Chondrocyte (in vitro differentiated cells): ENCODE results near the gene SPHK2. TPM values are rescaled to one million over a fixed set of nuclear protein-coding genes. Genes with fewer than 3 reads are reported as not detected.

Experiments used
- DNase-seq: peaks from one replicate; pipeline ENCODE4 v3.0.0; 2021; ENCODE audit warnings: mixed read lengths, low spot score
- H3K27ac Mint-ChIP-seq: one replicate; pipeline ENCODE4 v1.8.0; 2021; ENCODE audit warnings: mild to moderate bottlenecking, moderate library complexity, mixed read lengths; ENCODE audit not compliant: unreplicated experiment
- H3K27me3 Mint-ChIP-seq: 2 replicates; pipeline ENCODE4 v1.8.0; 2021; ENCODE audit warnings: low read depth, mixed read lengths
- H3K36me3 Mint-ChIP-seq: 2 replicates; pipeline ENCODE4 v1.8.0; 2021; ENCODE audit warnings: low read depth, mixed read lengths
- H3K4me1 Mint-ChIP-seq: 2 replicates; pipeline ENCODE4 v1.8.0; 2021; ENCODE audit warnings: low read depth, mild to moderate bottlenecking, mixed read lengths
- H3K4me3 Mint-ChIP-seq: one replicate; pipeline ENCODE4 v1.8.0; 2021; ENCODE audit warnings: mild to moderate bottlenecking, moderate library complexity, mixed read lengths; ENCODE audit not compliant: unreplicated experiment
- H3K9me3 Mint-ChIP-seq: 2 replicates; pipeline ENCODE4 v1.8.0; 2021; ENCODE audit warnings: low read depth, mixed read lengths
- CTCF ChIP-seq: fragments of 200-600 bp; sonication (generic); IDR thresholded peaks from 2 replicates; pipeline ENCODE4 v1.5.0; 2021; ENCODE audit warnings: antibody characterized with exemption, mild to moderate bottlenecking, moderate library complexity
- total RNA-seq: library from RNA; stranded (reverse); gene quantifications from 3 replicates; pipeline ENCODE4 v1.2.1, GENCODE V29; 2021

Gene SPHK2
- total RNA-seq, 1 donor from 2014 or later = 18.6 TPM

- Mint-ChIP-seq H3K4me1 (peaks cover 39% of the 10 kb centered on the region), H3K36me3 (no peaks in the 10 kb centered on the region), H3K27ac (no peak overlapping the region), H3K9me3 (no peaks in the 10 kb centered on the region), H3K27me3 (no peaks in the 10 kb centered on the region), H3K4me3 (no peak overlapping the region)
- no peak for TF ChIP-seq CTCF
- no peak for DNase-seq
Measured at GRCh38 chr19:48638831-48639381, 19.6 kb downstream of the SPHK2 start.

GRCh38 chr19:48639483-48640375 lies 20.4 kb downstream of the SPHK2 start:
- H3K27me3 Mint-ChIP-seq = no peaks in the 10 kb centered on the region
- H3K9me3 Mint-ChIP-seq = no peaks in the 10 kb centered on the region
- DNase-seq = no peak
- peaks cover 32% of the 10 kb centered on the region for H3K4me1 Mint-ChIP-seq
- no peaks in the 10 kb centered on the region for H3K36me3 Mint-ChIP-seq
- H3K4me3 Mint-ChIP-seq = no peak overlapping the region
- TF ChIP-seq CTCF = no peak
- H3K27ac Mint-ChIP-seq = no peak overlapping the region

GRCh38 chr19:48641850-48642249 lies 22.5 kb downstream of the SPHK2 start:
- Mint-ChIP-seq H3K9me3 (no peaks in the 10 kb centered on the region), H3K4me3 (no peak overlapping the region), H3K27ac (no peak overlapping the region), H3K4me1 (peaks cover 39% of the 10 kb centered on the region), H3K27me3 (no peaks in the 10 kb centered on the region), H3K36me3 (no peaks in the 10 kb centered on the region)
- DNase-seq = no peak
- TF ChIP-seq CTCF = no peak

- no peak for DNase-seq
- Mint-ChIP-seq H3K9me3 (no peaks in the 10 kb centered on the region), H3K4me1 (peaks cover 32% of the 10 kb centered on the region), H3K27me3 (no peaks in the 10 kb centered on the region), H3K36me3 (no peaks in the 10 kb centered on the region), H3K27ac (no peak overlapping the region), H3K4me3 (no peak overlapping the region)
- TF ChIP-seq CTCF = no peak
Measured at GRCh38 chr19:48642862-48643261, 23.6 kb downstream of the SPHK2 start.

GRCh38 chr19:48644355-48644754 lies 25.0 kb downstream of the SPHK2 start:
- no peak overlapping the region for H3K4me3 Mint-ChIP-seq

More at GRCh38 chr19:48644355-48644754, 25.0 kb downstream of the SPHK2 start:
- Mint-ChIP-seq H3K36me3 (no peaks in the 10 kb centered on the region), H3K27ac (no peak overlapping the region), H3K4me1 (peaks cover 28% of the 10 kb centered on the region), H3K27me3 (no peaks in the 10 kb centered on the region), H3K9me3 (no peaks in the 10 kb centered on the region)
- TF ChIP-seq CTCF = no peak
- DNase-seq = no peak
